Nephron (organoid): ENCODE data around the gene KLK4.

ENCODE experiments used
- H3K27ac Mint-ChIP-seq, 3 experiments: 2 replicates each; pipeline ENCODE4 v1.8.0; 2020; ENCODE audit warnings: mixed read lengths in 3 of 3, mild to moderate bottlenecking in 2 of 3, moderate library complexity in 1 of 3
- H3K27me3 Mint-ChIP-seq: 2 replicates; pipeline ENCODE4 v1.8.0; 2021; ENCODE audit warnings: low read depth, mild to moderate bottlenecking, moderate library complexity, mixed read lengths
- H3K36me3 Mint-ChIP-seq: 2 replicates; pipeline ENCODE4 v1.8.0; 2020; ENCODE audit warnings: low read depth, mixed read lengths
- H3K4me1 Mint-ChIP-seq: 2 replicates; pipeline ENCODE4 v1.8.0; 2020; ENCODE audit warnings: mixed read lengths
- H3K4me3 Mint-ChIP-seq, 3 experiments: 2 replicates each; pipeline ENCODE4 v1.8.0; 2020; ENCODE audit warnings: mild to moderate bottlenecking in 3 of 3, mixed read lengths in 3 of 3, moderate library complexity in 2 of 3
- H3K9me3 Mint-ChIP-seq: 2 replicates; pipeline ENCODE4 v1.8.0; 2020; ENCODE audit warnings: mixed read lengths
- TF ChIP-seq, protein P1 (sequence below), 3 experiments: fragments of 200-600 bp; sonication (generic); IDR thresholded peaks; one replicate each; pipeline ENCODE4 v1.5.0; 2021; ENCODE audit warnings: antibody characterized with exemption in 3 of 3; ENCODE audit not compliant: unreplicated experiment in 3 of 3

The KLK4 gene

DNA sequence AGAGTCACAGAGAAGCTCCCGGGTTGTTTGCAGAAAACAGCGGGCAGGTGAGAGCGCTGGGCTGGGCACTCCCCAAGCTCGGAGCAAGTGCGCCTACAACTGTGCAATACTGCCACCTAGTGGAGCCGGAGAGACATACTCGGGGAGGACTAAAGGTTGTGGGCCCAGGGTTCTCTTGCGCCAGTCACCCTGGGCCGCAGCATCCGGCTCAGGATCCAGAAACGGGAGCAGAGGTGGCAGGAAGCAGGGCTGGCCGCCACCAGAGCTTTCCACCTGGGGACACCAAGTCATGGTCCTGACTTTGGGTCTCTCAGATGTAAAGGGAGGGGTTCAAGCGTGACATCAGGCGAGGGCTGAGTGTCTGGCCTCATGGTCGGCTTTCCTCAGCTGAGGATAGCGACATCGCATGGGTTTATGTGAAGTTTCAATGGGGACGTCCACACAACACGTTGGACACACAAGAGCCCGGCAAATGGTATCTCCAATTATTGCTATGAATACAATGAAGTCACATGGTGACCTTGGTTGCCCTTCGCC, 11.2 kb upstream of the KLK4 start:
- Mint-ChIP-seq H3K36me3 (no peaks in the 10 kb centered on the region), H3K27me3 (peaks cover 56% of the 10 kb centered on the region), H3K4me1 (peaks cover 12% of the 10 kb centered on the region), H3K9me3 (no peaks in the 10 kb centered on the region), H3K27ac (peak overlapping the region in 2 of 3 experiments; percentile 17 to 38), H3K4me3 (no peak overlapping the region)
- TF ChIP-seq, protein P1, sequence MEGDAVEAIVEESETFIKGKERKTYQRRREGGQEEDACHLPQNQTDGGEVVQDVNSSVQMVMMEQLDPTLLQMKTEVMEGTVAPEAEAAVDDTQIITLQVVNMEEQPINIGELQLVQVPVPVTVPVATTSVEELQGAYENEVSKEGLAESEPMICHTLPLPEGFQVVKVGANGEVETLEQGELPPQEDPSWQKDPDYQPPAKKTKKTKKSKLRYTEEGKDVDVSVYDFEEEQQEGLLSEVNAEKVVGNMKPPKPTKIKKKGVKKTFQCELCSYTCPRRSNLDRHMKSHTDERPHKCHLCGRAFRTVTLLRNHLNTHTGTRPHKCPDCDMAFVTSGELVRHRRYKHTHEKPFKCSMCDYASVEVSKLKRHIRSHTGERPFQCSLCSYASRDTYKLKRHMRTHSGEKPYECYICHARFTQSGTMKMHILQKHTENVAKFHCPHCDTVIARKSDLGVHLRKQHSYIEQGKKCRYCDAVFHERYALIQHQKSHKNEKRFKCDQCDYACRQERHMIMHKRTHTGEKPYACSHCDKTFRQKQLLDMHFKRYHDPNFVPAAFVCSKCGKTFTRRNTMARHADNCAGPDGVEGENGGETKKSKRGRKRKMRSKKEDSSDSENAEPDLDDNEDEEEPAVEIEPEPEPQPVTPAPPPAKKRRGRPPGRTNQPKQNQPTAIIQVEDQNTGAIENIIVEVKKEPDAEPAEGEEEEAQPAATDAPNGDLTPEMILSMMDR (IDR thresholded peaks at IDR 0.05; ENCODE audit: unreplicated experiment in 3 of 3): peak; percentile 90 to 95 (median 90)

DNA sequence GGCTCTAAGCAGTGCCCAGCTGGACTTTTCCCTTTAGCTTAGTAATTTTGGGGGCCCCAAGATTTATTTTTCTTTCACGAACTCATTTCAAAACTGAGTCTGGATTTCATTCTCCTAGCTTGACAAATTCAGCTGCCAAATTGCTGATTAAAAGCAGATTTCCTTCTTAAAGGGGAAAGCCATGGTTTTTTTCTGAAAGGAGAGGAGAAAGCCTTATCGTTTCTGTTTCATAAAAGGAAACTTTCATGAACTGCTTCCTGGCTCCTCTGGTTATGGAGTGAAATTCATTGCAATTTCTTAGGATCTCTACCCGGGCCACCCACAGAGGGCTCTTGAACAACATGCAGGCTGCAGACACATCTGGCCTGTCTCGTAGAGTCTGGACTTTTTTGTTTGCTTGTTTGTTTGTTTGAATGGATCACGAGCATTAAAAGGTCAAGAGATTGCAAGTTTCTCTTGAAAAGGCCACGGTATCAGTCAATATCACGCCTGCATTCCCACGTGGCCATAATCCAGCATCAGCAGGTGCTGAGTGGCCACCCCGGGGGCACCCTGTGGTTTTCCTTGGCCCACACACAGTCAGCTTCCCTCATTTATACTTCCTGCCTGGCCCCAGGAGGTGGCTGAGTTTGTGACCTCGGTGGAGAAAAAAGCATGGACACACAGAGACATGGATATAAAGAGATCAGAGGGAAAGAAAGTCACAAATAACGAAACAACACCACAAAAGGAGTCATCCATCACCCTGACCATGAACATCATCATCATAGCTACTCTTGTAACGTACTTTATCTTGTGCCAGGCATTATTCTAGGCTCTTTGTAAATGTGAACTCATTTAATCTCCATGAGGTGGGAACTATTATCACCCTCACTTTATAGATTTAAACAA, 10.5 kb upstream of the KLK4 start:
- TF ChIP-seq, protein P1 (IDR thresholded peaks at IDR 0.05; ENCODE audit: unreplicated experiment in 3 of 3): no peak
- Mint-ChIP-seq H3K4me1 (peaks cover 12% of the 10 kb centered on the region), H3K4me3 (no peak overlapping the region), H3K36me3 (no peaks in the 10 kb centered on the region), H3K27me3 (peaks cover 63% of the 10 kb centered on the region), H3K9me3 (no peaks in the 10 kb centered on the region), H3K27ac (peak overlapping the region in 2 of 3 experiments; percentile 17 to 38)

GRCh38 chr19:50916069-50916468, 4.9 kb upstream of the KLK4 start:
- Mint-ChIP-seq H3K27ac (no peak overlapping the region), H3K4me1 (peaks cover 6% of the 10 kb centered on the region), H3K36me3 (no peaks in the 10 kb centered on the region)

DNA sequence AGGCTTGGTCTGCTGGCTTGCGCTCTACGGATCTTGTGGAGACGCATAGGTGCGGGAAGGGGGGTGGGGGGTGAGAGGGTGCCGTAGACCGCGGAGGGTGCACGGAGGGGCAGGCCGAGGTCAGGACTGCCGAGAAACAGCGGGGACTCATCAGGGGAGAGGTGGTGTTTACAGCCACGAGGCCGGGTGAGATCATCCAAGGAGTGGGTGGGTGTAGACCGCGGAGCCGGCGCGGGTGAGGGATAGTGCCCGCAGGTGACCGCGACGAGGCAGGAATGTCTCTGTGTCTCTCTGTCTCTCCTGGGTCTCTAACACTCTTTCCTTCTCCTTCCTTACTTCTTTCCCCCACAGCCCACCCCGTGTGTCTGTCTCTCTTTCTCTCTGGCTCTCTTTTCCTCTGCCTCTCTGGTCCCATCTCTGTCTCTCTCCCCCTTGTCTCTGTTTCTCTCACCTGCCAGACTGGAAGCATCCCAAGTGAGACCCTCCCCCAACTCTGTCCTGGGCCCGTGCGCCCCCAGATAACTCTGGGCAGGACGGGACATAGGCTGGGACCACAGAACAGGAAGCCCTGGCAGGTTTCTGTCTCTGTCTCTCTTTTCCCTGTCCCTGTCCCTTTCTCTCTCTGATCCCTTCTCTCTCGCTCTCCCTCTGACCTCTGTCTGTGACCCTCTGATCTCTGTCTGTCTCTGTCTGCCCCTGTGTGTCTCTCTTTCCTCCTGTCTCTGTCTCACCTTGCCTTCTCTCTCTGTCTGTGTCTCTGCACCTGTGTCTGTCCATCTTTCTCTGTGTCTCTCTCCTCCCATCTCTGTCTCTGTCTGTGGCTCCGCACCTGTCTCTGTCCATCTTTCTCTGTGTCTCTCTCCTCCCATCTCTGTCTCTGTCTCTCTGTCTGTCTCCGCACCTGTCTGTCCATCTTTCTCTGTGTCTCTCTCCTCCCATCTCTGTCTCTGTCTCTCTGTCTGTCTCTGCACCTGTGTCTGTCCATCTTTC, 1.8 kb upstream of the KLK4 start:
- H3K9me3 Mint-ChIP-seq: no peaks in the 10 kb centered on the region
- no peak overlapping the region for H3K4me3 Mint-ChIP-seq
- no peaks in the 10 kb centered on the region for H3K36me3 Mint-ChIP-seq
- H3K27me3 Mint-ChIP-seq: peaks cover 18% of the 10 kb centered on the region
- no peak overlapping the region for H3K27ac Mint-ChIP-seq
- TF ChIP-seq, protein P1 (IDR thresholded peaks at IDR 0.05; ENCODE audit: unreplicated experiment in 3 of 3): no peak
- H3K4me1 Mint-ChIP-seq: peaks cover 6% of the 10 kb centered on the region

More at GRCh38 chr19:50916069-50916468, 4.9 kb upstream of the KLK4 start:
- Mint-ChIP-seq H3K4me3 (no peak overlapping the region), H3K27me3 (peaks cover 39% of the 10 kb centered on the region), H3K9me3 (no peaks in the 10 kb centered on the region)
- TF ChIP-seq, protein P1 (IDR thresholded peaks at IDR 0.05; ENCODE audit: unreplicated experiment in 3 of 3): no peak

GRCh38 chr19:50912102-50912599, 956 bp upstream of the KLK4 start:
- TF ChIP-seq, protein P1 (IDR thresholded peaks at IDR 0.05; ENCODE audit: unreplicated experiment in 3 of 3): no peak
- peaks cover 9% of the 10 kb centered on the region for H3K27me3 Mint-ChIP-seq
- H3K36me3 Mint-ChIP-seq: no peaks in the 10 kb centered on the region
- H3K4me1 Mint-ChIP-seq: peaks cover 6% of the 10 kb centered on the region
- no peaks in the 10 kb centered on the region for H3K9me3 Mint-ChIP-seq
- H3K27ac Mint-ChIP-seq: no peak overlapping the region
- no peak overlapping the region for H3K4me3 Mint-ChIP-seq
